Activated CD8-positive, alpha-beta memory T cell treated with anti-CD3 and anti-CD28 coated beads, Interleukin-2, amount 50 U/mL, for 1 hour (primary cell): ENCODE results near the gene RNF148.
"Not testable (repeated sequence)": the region's sequence is repeated elsewhere in the genome, so short reads cannot be mapped to it uniquely, and the experiment has no call there.

Experiments
- DNase-seq: peaks from one replicate; pipeline ENCODE4 v3.0.0-alpha.2; 2020; ENCODE audit errors: extremely low read depth

RNF148 gene

GRCh38 chr7:122691569-122692235 is 11.0 kb downstream of the RNF148 start:
- DNase-seq = no peak

GRCh38 chr7:122689346-122690109 is 13.2 kb downstream of the RNF148 start:
- DNase-seq = no peak

GRCh38 chr7:122688400-122688998 is 14.2 kb downstream of the RNF148 start:
- DNase-seq = no peak

GRCh38 chr7:122686360-122686878 is 16.3 kb downstream of the RNF148 start:
- DNase-seq = no peak

- DNase-seq = no peak
Observed at GRCh38 chr7:122684504-122684903, 18.2 kb downstream of the RNF148 start.

- DNase-seq = no peak
Observed at GRCh38 chr7:122682815-122683550, 19.7 kb downstream of the RNF148 start.

GRCh38 chr7:122681186-122681585 is 21.5 kb downstream of the RNF148 start:
- DNase-seq = not testable (repeated sequence)

- DNase-seq = no peak
Observed at GRCh38 chr7:122679813-122680212, 22.9 kb downstream of the RNF148 start.

GRCh38 chr7:122679269-122679709 is 23.4 kb downstream of the RNF148 start:
- not testable (repeated sequence) for DNase-seq

GRCh38 chr7:122677149-122677548 is 25.6 kb downstream of the RNF148 start:
- no peak for DNase-seq

GRCh38 chr7:122676466-122676865 is 26.3 kb downstream of the RNF148 start:
- no peak for DNase-seq

- DNase-seq = no peak
Observed at GRCh38 chr7:122675621-122676020, 27.1 kb downstream of the RNF148 start.

GRCh38 chr7:122675011-122675410 is 27.7 kb downstream of the RNF148 start:
- DNase-seq = no peak

GRCh38 chr7:122674502-122674901 is 28.2 kb downstream of the RNF148 start:
- no peak for DNase-seq

- no peak for DNase-seq
Observed at GRCh38 chr7:122673951-122674350, 28.8 kb downstream of the RNF148 start.

- DNase-seq = no peak
Observed at GRCh38 chr7:122672536-122672935, 30.2 kb downstream of the RNF148 start.

- DNase-seq = no peak
Observed at GRCh38 chr7:122663733-122664132, 39.0 kb downstream of the RNF148 start.

- no peak for DNase-seq
Observed at GRCh38 chr7:122658856-122659255, 43.9 kb downstream of the RNF148 start.

GRCh38 chr7:122653685-122654084 is 49.0 kb downstream of the RNF148 start:
- no peak for DNase-seq

- no peak for DNase-seq
Observed at GRCh38 chr7:122652876-122653275, 49.8 kb downstream of the RNF148 start.
